ENCODE measurements around the gene SYNGR1. TPM values are rescaled to one million over a fixed set of nuclear protein-coding genes. Genes with fewer than 3 reads are reported as not detected.

The SYNGR1 gene
- polyA plus RNA-seq, 1 experiment = 65.6 TPM

DNA sequence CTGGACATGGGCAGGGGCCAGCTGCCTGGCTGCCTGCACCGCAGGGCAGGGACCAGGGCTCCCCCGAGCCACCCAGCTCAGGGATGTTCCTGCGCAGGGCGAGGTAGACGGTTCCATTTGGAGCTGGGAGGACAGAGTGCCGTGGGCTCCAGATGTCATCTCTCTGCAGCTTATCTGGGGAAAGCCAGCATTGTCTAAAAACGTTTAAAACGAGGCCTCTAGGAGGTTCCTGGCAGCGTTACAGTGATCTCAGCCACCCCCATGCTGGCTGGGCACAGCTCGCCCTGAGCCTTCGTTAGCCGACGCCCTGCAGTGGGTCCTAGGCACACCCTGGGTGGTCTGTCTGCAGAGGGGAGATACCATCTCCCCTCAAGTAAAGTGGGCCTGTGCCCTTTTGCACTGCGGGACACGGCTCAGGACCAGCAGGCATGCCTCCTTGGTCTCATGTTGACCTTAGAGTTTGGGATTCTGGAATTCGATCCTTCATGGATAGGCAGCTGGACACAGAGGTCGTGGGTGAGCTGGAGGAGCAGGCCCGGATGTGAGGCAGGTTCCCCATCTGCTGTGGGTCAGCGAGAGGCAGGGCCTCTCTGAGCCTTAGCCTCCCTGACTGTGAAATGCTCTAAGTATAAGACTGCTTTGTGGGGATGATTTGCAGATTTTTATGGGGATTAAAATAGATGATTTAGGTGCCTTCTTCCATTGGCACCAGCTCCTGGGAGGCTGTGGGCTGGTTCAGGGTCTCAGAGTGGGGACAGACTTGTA is 14.1 kb downstream of the SYNGR1 start:
- TF ChIP-seq, protein P1, sequence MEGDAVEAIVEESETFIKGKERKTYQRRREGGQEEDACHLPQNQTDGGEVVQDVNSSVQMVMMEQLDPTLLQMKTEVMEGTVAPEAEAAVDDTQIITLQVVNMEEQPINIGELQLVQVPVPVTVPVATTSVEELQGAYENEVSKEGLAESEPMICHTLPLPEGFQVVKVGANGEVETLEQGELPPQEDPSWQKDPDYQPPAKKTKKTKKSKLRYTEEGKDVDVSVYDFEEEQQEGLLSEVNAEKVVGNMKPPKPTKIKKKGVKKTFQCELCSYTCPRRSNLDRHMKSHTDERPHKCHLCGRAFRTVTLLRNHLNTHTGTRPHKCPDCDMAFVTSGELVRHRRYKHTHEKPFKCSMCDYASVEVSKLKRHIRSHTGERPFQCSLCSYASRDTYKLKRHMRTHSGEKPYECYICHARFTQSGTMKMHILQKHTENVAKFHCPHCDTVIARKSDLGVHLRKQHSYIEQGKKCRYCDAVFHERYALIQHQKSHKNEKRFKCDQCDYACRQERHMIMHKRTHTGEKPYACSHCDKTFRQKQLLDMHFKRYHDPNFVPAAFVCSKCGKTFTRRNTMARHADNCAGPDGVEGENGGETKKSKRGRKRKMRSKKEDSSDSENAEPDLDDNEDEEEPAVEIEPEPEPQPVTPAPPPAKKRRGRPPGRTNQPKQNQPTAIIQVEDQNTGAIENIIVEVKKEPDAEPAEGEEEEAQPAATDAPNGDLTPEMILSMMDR (IDR thresholded peaks at IDR 0.05; ENCODE audit: insufficient read depth, low read depth, low read length) = no peak
- CTCF ChIA-PET = interaction anchor here (1.0 to 3.0 kb wide), 8 partner anchors 9 to 194 kb away, joined by 3 to 10 read pairs (median 4); partner anchors contain the start of gene SYNGR1
- peaks cover 4% of the 10 kb centered on the region for H3K36me3 ChIP-seq (ENCODE audit: control insufficient read depth, insufficient read depth, low read length)
- no peaks in the 10 kb centered on the region for H3K27me3 ChIP-seq (ENCODE audit: control insufficient read depth, insufficient read depth, low read length)
- POLR2A ChIA-PET = interaction anchor here (0.6 kb wide), 1 partner anchor 44 kb away, joined by 3 read pairs; the partner anchor contains the start of gene RPL3
- no peak overlapping the region for H3K4me3 ChIP-seq (ENCODE audit: low read depth, low read length)
- DNase-seq (ENCODE audit: low read depth) = no peak

- TF ChIP-seq, protein P1 (IDR thresholded peaks at IDR 0.05; ENCODE audit: insufficient read depth, low read depth, low read length) = peak; percentile 55
- no peaks in the 10 kb centered on the region for H3K27me3 ChIP-seq (ENCODE audit: control insufficient read depth, insufficient read depth, low read length)
- ChIA-PET CTCF (interaction anchor here (0.9 to 3.0 kb wide), 9 partner anchors 10 to 164 kb away, joined by 3 to 10 read pairs (median 6); no protein-coding TSS in a partner anchor), POLR2A (no interaction called here)
- no peak for DNase-seq (ENCODE audit: low read depth)
- H3K36me3 ChIP-seq (ENCODE audit: control insufficient read depth, insufficient read depth, low read length) = peaks cover 4% of the 10 kb centered on the region
- H3K4me3 ChIP-seq (ENCODE audit: low read depth, low read length) = no peak overlapping the region
Measured at GRCh38 chr22:39364714-39365491, 15.1 kb downstream of the SYNGR1 start.

- no peak for DNase-seq (ENCODE audit: low read depth)
- no peaks in the 10 kb centered on the region for H3K27me3 ChIP-seq (ENCODE audit: control insufficient read depth, insufficient read depth, low read length)
- TF ChIP-seq, protein P1 (IDR thresholded peaks at IDR 0.05; ENCODE audit: insufficient read depth, low read depth, low read length) = no peak
- peaks cover 4% of the 10 kb centered on the region for H3K36me3 ChIP-seq (ENCODE audit: control insufficient read depth, insufficient read depth, low read length)
- POLR2A ChIA-PET = no interaction called here
- CTCF ChIA-PET = interaction anchor here (0.6 to 3.0 kb wide), 6 partner anchors 14 to 128 kb away, joined by 3 to 9 read pairs (median 4); no protein-coding TSS in a partner anchor
- no peak overlapping the region for H3K4me3 ChIP-seq (ENCODE audit: low read depth, low read length)
Measured at GRCh38 chr22:39365492-39365780, 15.6 kb downstream of the SYNGR1 start.

GRCh38 chr22:39367035-39367434 is 17.2 kb downstream of the SYNGR1 start:
- TF ChIP-seq, protein P1 (IDR thresholded peaks at IDR 0.05; ENCODE audit: insufficient read depth, low read depth, low read length) = no peak
- CTCF ChIA-PET = interaction anchor here (1.0 to 1.8 kb wide), 3 partner anchors 8 to 17 kb away, joined by 3 read pairs; no protein-coding TSS in a partner anchor
- Histone ChIP-seq H3K36me3 (ENCODE audit: control insufficient read depth, insufficient read depth, low read length) (peaks cover 4% of the 10 kb centered on the region), H3K4me3 (ENCODE audit: low read depth, low read length) (no peak overlapping the region), H3K27me3 (ENCODE audit: control insufficient read depth, insufficient read depth, low read length) (no peaks in the 10 kb centered on the region; the same call in 1 of the 2 replicates)
- DNase-seq (ENCODE audit: low read depth) = no peak
- POLR2A ChIA-PET = no interaction called here

DNA sequence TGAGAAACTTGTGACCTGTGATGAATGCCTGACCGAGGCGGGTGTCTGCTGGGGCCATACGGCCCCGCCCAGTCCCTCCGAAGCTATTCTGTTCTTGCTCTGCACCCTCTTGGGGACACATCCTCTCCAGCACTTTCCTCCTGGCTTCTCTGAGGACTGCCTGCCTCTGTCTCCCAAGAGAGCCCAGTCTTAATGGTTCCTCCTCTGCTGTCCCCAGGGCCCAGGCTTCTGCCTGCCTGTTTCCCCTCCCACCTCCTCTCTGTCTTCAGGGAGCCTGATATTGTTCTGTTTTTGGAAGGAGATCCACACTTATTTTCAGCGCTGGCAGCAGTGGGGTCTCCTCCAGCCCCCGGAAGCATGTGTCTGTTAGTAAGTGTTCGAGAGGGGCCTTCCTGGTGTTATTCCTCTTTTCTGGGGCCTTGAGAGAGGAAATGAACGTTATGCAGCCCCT is 18.7 kb downstream of the SYNGR1 start:
- CTCF ChIA-PET = interaction anchor here (1.2 to 1.3 kb wide), 2 partner anchors 10 to 26 kb away, joined by 3 to 4 read pairs; no protein-coding TSS in a partner anchor
- Histone ChIP-seq H3K27me3 (ENCODE audit: control insufficient read depth, insufficient read depth, low read length) (no peaks in the 10 kb centered on the region; the same call in 1 of the 2 replicates), H3K4me3 (ENCODE audit: low read depth, low read length) (no peak overlapping the region), H3K36me3 (ENCODE audit: control insufficient read depth, insufficient read depth, low read length) (peaks cover 4% of the 10 kb centered on the region)
- TF ChIP-seq, protein P1 (IDR thresholded peaks at IDR 0.05; ENCODE audit: insufficient read depth, low read depth, low read length) = no peak
- no peak for DNase-seq (ENCODE audit: low read depth)
- POLR2A ChIA-PET = no interaction called here
